Ascending aorta (tissue), 2 donors: ENCODE results near the gene TIMM22. TPM values are rescaled to one million over a fixed set of nuclear protein-coding genes. Genes with fewer than 3 reads are reported as not detected.

ENCODE experiments used
- DNase-seq, 2 donors: peaks; one replicate each; pipeline ENCODE4 v3.0.0-alpha.2; 2019; ENCODE audit warnings: low spot score in 2 of 2
- H3K27ac ChIP-seq, 2 donors: fragments of 200-600 bp; sonication (generic); one replicate each; pipeline ENCODE4 v1.5.1; 2016 to 2017; ENCODE audit warnings: mild to moderate bottlenecking in 1 of 2
- H3K27me3 ChIP-seq: fragments of 200-600 bp; sonication (generic); one replicate; pipeline ENCODE4 v1.5.1; 2017
- H3K36me3 ChIP-seq, 2 donors: fragments of 200-600 bp; sonication (generic); one replicate each; pipeline ENCODE4 v1.5.1; 2016
- H3K4me1 ChIP-seq, 2 donors: fragments of 200-600 bp; sonication (generic); one replicate each; pipeline ENCODE4 v1.5.1; 2016 to 2017; ENCODE audit warnings: mild to moderate bottlenecking in 1 of 2
- H3K4me3 ChIP-seq, 2 donors: fragments of 200-600 bp; sonication (generic); one replicate each; pipeline ENCODE4 v1.5.1; 2016 to 2017; ENCODE audit warnings: mild to moderate bottlenecking in 1 of 2
- H3K9me3 ChIP-seq, 2 donors: fragments of 200-600 bp; sonication (generic); one replicate each; pipeline ENCODE4 v1.5.1; 2016
- intact Hi-C: fragments of 100-400 bp; cut with DNase I; formaldehyde crosslinking; loops from one replicate; pipeline ENCODE4 v1.15.1; 2023
- total RNA-seq: library from RNA; depleted of rRNA; stranded (reverse); fragments of >200 nt; gene quantifications from one replicate; pipeline ENCODE4 v1.1.0, GENCODE V29; 2016
- TF ChIP-seq, protein P1 (sequence below), 3 experiments: fragments of 200-600 bp in 2 of 3; fragments of 450-650 bp in 1 of 3; sonication (generic) in 2 of 3; IDR thresholded peaks; one replicate each; pipeline ENCODE4 v1.5.1; 2016 to 2019; ENCODE audit warnings: antibody characterized with exemption in 3 of 3, mild to moderate bottlenecking in 1 of 3, moderate library complexity in 1 of 3

The TIMM22 gene
- total RNA-seq, 1 donor from 2014 or later = 12.1 TPM

DNA sequence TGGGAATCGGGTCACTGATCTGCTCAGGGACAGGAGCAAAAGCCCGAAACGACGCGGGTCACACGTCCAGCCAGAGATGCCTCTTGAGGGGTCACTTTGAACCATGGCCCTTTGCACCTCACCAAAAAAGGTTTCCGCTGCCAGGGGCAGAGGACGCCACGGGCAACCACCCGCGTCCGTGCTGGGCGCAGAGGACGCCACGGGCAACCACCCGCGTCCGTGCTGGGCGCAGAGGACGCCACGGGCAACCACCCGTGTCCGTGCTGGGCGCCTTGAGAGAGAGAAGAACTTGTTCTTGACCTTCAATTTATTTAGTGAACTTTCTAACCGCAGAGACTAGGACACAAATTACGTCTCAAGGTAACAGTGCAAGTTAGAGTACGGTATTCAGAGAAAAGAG is 35.5 kb downstream of the TIMM22 start:
- H3K27me3 ChIP-seq = no peaks in the 10 kb centered on the region
- no peak for DNase-seq
- H3K36me3 ChIP-seq = peaks cover 8 to 23% of the 10 kb centered on the region in 2 donors
- TF ChIP-seq, protein P1, sequence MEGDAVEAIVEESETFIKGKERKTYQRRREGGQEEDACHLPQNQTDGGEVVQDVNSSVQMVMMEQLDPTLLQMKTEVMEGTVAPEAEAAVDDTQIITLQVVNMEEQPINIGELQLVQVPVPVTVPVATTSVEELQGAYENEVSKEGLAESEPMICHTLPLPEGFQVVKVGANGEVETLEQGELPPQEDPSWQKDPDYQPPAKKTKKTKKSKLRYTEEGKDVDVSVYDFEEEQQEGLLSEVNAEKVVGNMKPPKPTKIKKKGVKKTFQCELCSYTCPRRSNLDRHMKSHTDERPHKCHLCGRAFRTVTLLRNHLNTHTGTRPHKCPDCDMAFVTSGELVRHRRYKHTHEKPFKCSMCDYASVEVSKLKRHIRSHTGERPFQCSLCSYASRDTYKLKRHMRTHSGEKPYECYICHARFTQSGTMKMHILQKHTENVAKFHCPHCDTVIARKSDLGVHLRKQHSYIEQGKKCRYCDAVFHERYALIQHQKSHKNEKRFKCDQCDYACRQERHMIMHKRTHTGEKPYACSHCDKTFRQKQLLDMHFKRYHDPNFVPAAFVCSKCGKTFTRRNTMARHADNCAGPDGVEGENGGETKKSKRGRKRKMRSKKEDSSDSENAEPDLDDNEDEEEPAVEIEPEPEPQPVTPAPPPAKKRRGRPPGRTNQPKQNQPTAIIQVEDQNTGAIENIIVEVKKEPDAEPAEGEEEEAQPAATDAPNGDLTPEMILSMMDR (IDR thresholded peaks at IDR 0.05) = no peak
- intact Hi-C loops = no loop called here
- H3K4me1 ChIP-seq = peaks cover 12 to 35% of the 10 kb centered on the region in 2 donors
- no peak overlapping the region for H3K27ac ChIP-seq
- no peaks in the 10 kb centered on the region for H3K9me3 ChIP-seq
- no peak overlapping the region for H3K4me3 ChIP-seq

DNA sequence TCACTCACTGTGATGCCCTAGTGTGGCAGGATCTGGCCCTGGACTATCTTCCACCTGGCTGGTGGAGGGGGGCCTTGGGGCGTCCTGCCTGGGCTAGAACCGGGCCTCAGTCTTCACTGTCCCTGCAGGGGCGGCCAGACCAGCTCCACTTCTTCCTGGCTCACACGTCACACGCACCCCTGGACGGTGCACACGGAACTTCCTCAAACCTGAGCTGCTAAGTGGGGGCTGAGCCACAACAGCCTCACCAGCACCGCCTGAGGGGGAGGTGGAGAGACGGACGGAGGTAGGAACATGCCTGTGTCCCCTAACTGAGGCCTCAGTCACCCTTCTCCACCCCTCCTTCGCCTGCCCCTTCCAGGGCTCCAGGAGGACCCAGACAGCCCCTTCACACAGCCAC is 36.6 kb downstream of the TIMM22 start:
- Histone ChIP-seq H3K9me3 (no peaks in the 10 kb centered on the region), H3K4me3 (no peak overlapping the region), H3K36me3 (peaks cover 9 to 30% of the 10 kb centered on the region in 2 donors), H3K27me3 (no peaks in the 10 kb centered on the region), H3K27ac (no peak overlapping the region), H3K4me1 (peaks cover 12 to 35% of the 10 kb centered on the region in 2 donors)
- TF ChIP-seq, protein P1 (IDR thresholded peaks at IDR 0.05) = no peak
- intact Hi-C loops = no loop called here
- DNase-seq = no peak

DNA sequence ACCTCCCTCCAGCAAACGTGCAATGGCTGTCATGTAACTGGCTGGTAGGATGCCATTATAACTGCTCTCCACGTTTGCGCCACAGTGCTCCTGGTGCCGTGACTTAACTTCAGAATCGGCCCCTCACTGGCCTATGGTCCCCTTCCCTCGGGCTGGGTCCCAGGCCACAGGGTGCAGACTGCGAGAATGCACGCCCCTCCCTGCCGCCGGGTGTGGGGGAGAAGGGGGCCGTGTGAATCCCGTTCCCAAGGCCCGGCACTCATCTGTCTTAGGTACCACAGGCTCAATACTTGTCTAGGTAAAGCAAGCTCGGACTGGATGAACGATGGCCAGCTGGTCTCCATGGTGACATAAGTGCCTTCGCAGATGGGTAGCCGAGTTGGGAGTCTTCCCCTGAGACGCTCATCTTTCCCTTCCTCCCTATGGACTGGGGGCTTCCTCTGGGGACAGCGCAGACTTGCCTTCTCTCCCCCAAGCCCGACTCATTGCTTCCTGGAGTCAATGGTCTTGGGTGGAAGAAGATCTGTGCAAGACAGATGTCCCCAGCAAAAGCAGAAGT is 37.8 kb downstream of the TIMM22 start:
- Histone ChIP-seq H3K36me3 (peaks cover 14 to 36% of the 10 kb centered on the region in 2 donors), H3K27me3 (no peaks in the 10 kb centered on the region), H3K4me3 (no peak overlapping the region), H3K4me1 (peaks cover 12 to 24% of the 10 kb centered on the region in 2 donors), H3K27ac (no peak overlapping the region), H3K9me3 (no peaks in the 10 kb centered on the region)
- intact Hi-C loops = no loop called here
- TF ChIP-seq, protein P1 (IDR thresholded peaks at IDR 0.05) = no peak
- no peak for DNase-seq

DNA sequence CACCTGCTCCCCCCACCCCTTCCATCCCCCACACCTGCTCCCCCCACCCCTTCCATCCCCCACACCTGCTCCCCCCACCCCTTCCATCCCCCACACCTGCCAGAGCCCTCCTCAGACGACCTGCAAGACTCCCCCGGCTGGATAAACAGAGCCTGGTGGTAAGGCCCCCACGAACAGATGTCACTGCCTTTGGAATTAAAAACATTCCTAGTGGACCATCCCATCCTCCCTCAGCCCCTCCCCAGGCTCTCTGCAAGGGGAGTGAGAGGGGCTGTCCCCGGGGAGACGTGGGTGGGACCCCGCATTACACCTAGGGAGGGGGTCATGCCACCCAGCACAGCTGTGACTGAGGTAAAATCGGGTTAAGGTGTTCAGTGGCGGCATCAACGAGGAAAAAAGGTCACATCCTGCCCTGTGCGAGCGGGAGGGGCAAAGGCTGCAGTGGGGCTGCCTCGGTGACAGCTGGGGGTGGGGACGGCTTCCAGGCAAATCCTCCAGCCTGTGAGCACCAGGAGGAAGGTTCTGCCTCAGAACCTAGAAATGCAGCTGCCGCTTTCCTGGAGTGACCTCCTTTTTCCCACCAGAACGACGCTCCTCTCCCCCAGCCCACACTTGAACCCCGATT is 38.7 kb downstream of the TIMM22 start:
- intact Hi-C loops = no loop called here
- DNase-seq = no peak
- Histone ChIP-seq H3K4me1 (peaks cover 6 to 14% of the 10 kb centered on the region in 2 donors), H3K9me3 (no peaks in the 10 kb centered on the region), H3K27me3 (no peaks in the 10 kb centered on the region), H3K36me3 (peaks cover 19 to 36% of the 10 kb centered on the region in 2 donors), H3K4me3 (no peak overlapping the region), H3K27ac (no peak overlapping the region)
- TF ChIP-seq, protein P1 (IDR thresholded peaks at IDR 0.05) = no peak

DNA sequence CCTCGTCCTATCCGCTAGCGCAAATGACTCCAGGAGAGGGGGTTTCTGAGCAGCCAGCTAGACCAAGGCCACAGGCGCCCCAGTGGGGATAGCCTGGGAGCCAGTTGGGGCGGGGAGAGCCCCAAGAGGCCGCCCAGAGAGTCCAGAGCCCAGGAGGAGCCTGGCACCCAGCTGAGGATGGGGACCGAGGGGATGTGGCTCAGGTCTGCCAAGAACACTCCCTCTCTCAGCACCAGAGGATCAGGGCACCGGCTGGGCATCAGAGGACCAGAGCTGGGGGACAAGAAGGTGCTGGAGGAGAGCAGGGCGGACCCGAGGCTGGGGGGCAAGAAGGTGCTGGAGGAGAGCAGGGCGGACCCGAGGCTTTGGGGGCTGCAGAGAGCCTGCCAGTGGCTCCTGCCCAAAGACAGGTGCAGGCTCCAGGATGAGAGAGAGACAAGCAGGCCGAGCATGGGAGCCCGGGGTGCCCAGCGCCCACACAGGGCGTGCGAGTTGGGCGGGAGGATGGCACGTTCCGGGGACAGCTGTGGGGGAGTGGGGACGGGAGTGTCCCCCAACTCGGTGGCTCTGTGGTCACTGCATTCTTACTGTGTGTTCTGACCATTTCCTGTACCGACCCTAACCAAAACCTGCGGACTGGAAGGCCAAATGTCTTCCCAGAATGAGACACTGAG is 39.4 kb downstream of the TIMM22 start:
- peaks cover 5 to 8% of the 10 kb centered on the region in 2 donors for H3K4me1 ChIP-seq
- H3K9me3 ChIP-seq = no peaks in the 10 kb centered on the region
- TF ChIP-seq, protein P1 (IDR thresholded peaks at IDR 0.05) = no peak
- H3K27me3 ChIP-seq = no peaks in the 10 kb centered on the region
- no peak overlapping the region for H3K4me3 ChIP-seq
- intact Hi-C loops = no loop called here
- H3K27ac ChIP-seq = no peak overlapping the region
- DNase-seq = no peak
- peaks cover 24 to 36% of the 10 kb centered on the region in 2 donors for H3K36me3 ChIP-seq
